ENCODE results near the gene SGCD.

SGCD gene

DNA sequence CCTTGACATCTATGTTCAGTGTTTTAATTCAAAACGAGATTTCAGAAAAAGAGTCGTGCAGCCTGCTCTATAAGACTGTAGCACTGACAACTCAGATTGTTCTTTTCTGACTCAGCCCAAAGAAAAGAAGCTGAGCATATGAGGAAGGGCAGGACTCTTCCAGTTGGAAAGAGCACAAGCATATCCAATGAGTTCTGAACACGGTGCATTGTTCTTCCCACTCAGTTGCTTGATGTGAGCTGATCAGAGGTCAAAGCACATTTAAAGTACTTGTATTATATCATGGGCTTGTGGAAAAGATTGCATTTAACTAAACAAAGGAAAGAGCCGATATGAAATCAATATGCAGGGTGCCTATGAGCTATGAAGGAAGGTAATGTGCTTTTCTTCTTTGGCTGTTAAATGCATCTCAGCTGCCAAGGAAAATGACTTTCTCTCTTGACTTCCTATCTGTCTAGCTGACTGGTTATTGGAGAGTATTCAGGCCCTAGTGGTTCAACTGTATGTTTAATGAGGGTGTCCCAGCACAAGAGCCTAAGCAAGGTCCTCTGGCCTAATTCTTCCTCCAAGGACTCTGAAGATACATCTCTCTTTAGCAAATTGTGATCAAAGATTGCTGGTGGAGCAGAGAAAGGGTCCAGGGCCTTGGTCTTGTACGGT is 296.5 kb downstream of the SGCD start:
- TF ChIP-seq SUZ12 (IDR thresholded peaks at IDR 0.05) = no peak
- TF ChIP-seq SP1 (IDR thresholded peaks at IDR 0.05) = no peak
- TF ChIP-seq L3MBTL2 (conservative IDR thresholded peaks at IDR 0.05) = no peak
- no peak for TF ChIP-seq LEF1 (IDR thresholded peaks at IDR 0.05; ENCODE audit: borderline replicate concordance)
- no peak for TF ChIP-seq CTBP1 (IDR thresholded peaks at IDR 0.05; ENCODE audit: borderline replicate concordance)
- TF ChIP-seq, protein P1, sequence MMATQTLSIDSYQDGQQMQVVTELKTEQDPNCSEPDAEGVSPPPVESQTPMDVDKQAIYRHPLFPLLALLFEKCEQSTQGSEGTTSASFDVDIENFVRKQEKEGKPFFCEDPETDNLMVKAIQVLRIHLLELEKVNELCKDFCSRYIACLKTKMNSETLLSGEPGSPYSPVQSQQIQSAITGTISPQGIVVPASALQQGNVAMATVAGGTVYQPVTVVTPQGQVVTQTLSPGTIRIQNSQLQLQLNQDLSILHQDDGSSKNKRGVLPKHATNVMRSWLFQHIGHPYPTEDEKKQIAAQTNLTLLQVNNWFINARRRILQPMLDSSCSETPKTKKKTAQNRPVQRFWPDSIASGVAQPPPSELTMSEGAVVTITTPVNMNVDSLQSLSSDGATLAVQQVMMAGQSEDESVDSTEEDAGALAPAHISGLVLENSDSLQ (IDR thresholded peaks at IDR 0.05) = no peak
- TF ChIP-seq FOXA1 (IDR thresholded peaks at IDR 0.05) = no peak
- no peak for TF ChIP-seq FOXM1 (IDR thresholded peaks at IDR 0.05; ENCODE audit: borderline replicate concordance)
- TF ChIP-seq TARDBP (IDR thresholded peaks at IDR 0.05) = no peak
- no peak for TF ChIP-seq ZNF384 (IDR thresholded peaks at IDR 0.05)
- no peak for TF ChIP-seq FOXK2 (IDR thresholded peaks at IDR 0.05)
- no peak for TF ChIP-seq ELF4 (IDR thresholded peaks at IDR 0.05)
- no peak for TF ChIP-seq BHLHE40 (IDR thresholded peaks at IDR 0.05; ENCODE audit: borderline replicate concordance)
- TF ChIP-seq ARNT (IDR thresholded peaks at IDR 0.05) = no peak
- TF ChIP-seq NFRKB (IDR thresholded peaks at IDR 0.05) = no peak
- TF ChIP-seq HDGF (IDR thresholded peaks at IDR 0.05; ENCODE audit: borderline replicate concordance) = no peak
- DNase-seq (ENCODE audit: extremely low spot score) = no peak
- CTCF ChIA-PET = no interaction called here
- POLR2A ChIA-PET = no interaction called here

GRCh38 chr5:156624686-156625085 is 297.7 kb downstream of the SGCD start:
- TF ChIP-seq HDGF (IDR thresholded peaks at IDR 0.05; ENCODE audit: borderline replicate concordance) (no peak), BHLHE40 (IDR thresholded peaks at IDR 0.05; ENCODE audit: borderline replicate concordance) (no peak), LEF1 (IDR thresholded peaks at IDR 0.05; ENCODE audit: borderline replicate concordance) (no peak), L3MBTL2 (conservative IDR thresholded peaks at IDR 0.05) (no peak), ZNF384 (IDR thresholded peaks at IDR 0.05) (no peak), NFRKB (IDR thresholded peaks at IDR 0.05) (no peak)
- TF ChIP-seq, protein P1 (IDR thresholded peaks at IDR 0.05) = no peak
- no peak for DNase-seq (ENCODE audit: extremely low spot score)
- CTCF ChIA-PET = no interaction called here

GRCh38 chr5:156628421-156628820 is 301.5 kb downstream of the SGCD start:
- CTCF ChIA-PET = no interaction called here
- POLR2A ChIA-PET = no interaction called here
- no peak for DNase-seq (ENCODE audit: extremely low spot score)
- TF ChIP-seq SP1 (IDR thresholded peaks at IDR 0.05) = no peak
- TF ChIP-seq, protein P1 (IDR thresholded peaks at IDR 0.05) = no peak

More at GRCh38 chr5:156624686-156625085, 297.7 kb downstream of the SGCD start:
- POLR2A ChIA-PET = no interaction called here

- ChIA-PET POLR2A (no interaction called here), CTCF (no interaction called here)
- TF ChIP-seq FOXK2 (IDR thresholded peaks at IDR 0.05) (no peak), NFRKB (IDR thresholded peaks at IDR 0.05) (no peak), ELF4 (IDR thresholded peaks at IDR 0.05) (no peak), CTBP1 (IDR thresholded peaks at IDR 0.05; ENCODE audit: borderline replicate concordance) (no peak), HDGF (IDR thresholded peaks at IDR 0.05; ENCODE audit: borderline replicate concordance) (no peak), FOXM1 (IDR thresholded peaks at IDR 0.05; ENCODE audit: borderline replicate concordance) (no peak), BHLHE40 (IDR thresholded peaks at IDR 0.05; ENCODE audit: borderline replicate concordance) (no peak), ARNT (IDR thresholded peaks at IDR 0.05) (no peak), SUZ12 (IDR thresholded peaks at IDR 0.05) (no peak)
- TF ChIP-seq, protein P1 (IDR thresholded peaks at IDR 0.05) = no peak
- no peak for DNase-seq (ENCODE audit: extremely low spot score)
Measured at GRCh38 chr5:156631005-156631404, 304.0 kb downstream of the SGCD start.

DNA sequence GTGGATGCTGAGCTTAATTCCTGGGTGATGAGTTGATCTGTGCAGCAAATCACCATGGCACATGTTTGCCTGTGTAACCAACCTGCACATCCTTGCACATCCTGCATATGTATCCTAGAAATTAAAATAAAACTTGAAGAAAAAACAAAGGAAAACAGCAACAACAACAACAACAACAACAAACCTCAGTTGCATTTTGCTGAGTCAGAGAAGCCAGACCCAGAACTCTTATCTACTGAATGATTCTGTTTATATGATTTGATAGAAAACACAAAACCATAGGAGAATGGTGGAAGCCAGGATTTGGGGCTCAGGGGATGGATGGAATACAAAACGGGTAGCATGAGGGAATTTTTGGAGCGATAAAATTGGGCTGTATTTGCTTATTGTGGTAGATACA is 307.3 kb downstream of the SGCD start:
- POLR2A ChIA-PET = no interaction called here
- DNase-seq (ENCODE audit: extremely low spot score) = no peak
- TF ChIP-seq NFRKB (IDR thresholded peaks at IDR 0.05) = no peak
- no peak for TF ChIP-seq ZNF384 (IDR thresholded peaks at IDR 0.05)
- no peak for TF ChIP-seq FOXA1 (IDR thresholded peaks at IDR 0.05)
- TF ChIP-seq, protein P1 (IDR thresholded peaks at IDR 0.05) = no peak
- TF ChIP-seq FOXM1 (IDR thresholded peaks at IDR 0.05; ENCODE audit: borderline replicate concordance) = no peak
- TF ChIP-seq ARNT (IDR thresholded peaks at IDR 0.05) = no peak
- TF ChIP-seq SP1 (IDR thresholded peaks at IDR 0.05) = no peak
- CTCF ChIA-PET = no interaction called here

DNA sequence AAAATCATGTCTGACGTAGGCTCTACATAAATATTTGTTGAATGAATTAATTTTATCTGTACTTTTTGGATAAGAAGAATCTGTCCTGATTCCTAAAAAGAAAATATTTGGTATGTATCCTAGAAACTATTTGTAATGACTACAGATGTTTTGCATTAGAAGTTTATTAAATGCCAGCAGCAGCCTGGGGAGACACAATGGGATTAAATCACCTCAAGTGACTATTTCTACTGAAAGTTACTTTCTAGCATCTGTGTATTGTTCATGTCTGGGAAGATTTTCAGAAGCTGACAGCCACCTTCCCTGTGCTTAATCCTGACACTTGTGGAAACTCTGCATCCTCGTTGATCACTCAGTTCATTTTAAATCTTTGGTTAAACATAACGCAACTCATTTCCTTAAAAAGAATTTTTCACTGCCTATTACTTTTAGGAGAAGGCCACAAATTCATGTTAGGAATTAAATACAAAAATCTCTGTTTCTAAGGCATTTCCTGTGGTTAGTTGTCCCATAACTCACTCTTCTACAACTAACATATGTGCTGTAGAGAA is 313.8 kb downstream of the SGCD start:
- ChIA-PET POLR2A (no interaction called here), CTCF (no interaction called here)
- no peak for DNase-seq (ENCODE audit: extremely low spot score)
- TF ChIP-seq ELF4 (IDR thresholded peaks at IDR 0.05) (no peak), ARNT (IDR thresholded peaks at IDR 0.05) (no peak), NFRKB (IDR thresholded peaks at IDR 0.05) (no peak), TARDBP (IDR thresholded peaks at IDR 0.05) (no peak), SP1 (IDR thresholded peaks at IDR 0.05) (no peak), HDGF (IDR thresholded peaks at IDR 0.05; ENCODE audit: borderline replicate concordance) (no peak), LEF1 (IDR thresholded peaks at IDR 0.05; ENCODE audit: borderline replicate concordance) (no peak), FOXK2 (IDR thresholded peaks at IDR 0.05) (no peak), BHLHE40 (IDR thresholded peaks at IDR 0.05; ENCODE audit: borderline replicate concordance) (no peak), L3MBTL2 (conservative IDR thresholded peaks at IDR 0.05) (no peak)
- TF ChIP-seq, protein P1 (IDR thresholded peaks at IDR 0.05) = no peak

Data from HEK293T (cell line).